Activated CD8-positive, alpha-beta memory T cell treated with anti-CD3 and anti-CD28 coated beads for 48 hours (primary cell): ENCODE measurements around the gene GTF2F2.

ENCODE experiments used
- DNase-seq, 3 experiments: peaks; one replicate each; pipeline ENCODE4 v3.0.0-alpha.2; 2020; ENCODE audit warnings: low read depth in 2 of 3, low spot score in 2 of 3

Gene GTF2F2

GRCh38 chr13:45299194-45299593, 178.9 kb downstream of the GTF2F2 start:
- no peak for DNase-seq

GRCh38 chr13:45300190-45300985, 180.1 kb downstream of the GTF2F2 start:
- no peak for DNase-seq

- DNase-seq = no peak
These were observed 181.0 kb downstream of the GTF2F2 start for GRCh38 chr13:45301263-45301662.

- DNase-seq = no peak
These were observed 182.2 kb downstream of the GTF2F2 start for GRCh38 chr13:45302507-45302906.

- DNase-seq = no peak
These were observed 182.7 kb downstream of the GTF2F2 start for GRCh38 chr13:45303026-45303425.

- DNase-seq = no peak
These were observed 183.6 kb downstream of the GTF2F2 start for GRCh38 chr13:45303866-45304265.

GRCh38 chr13:45305079-45305478, 184.8 kb downstream of the GTF2F2 start:
- no peak for DNase-seq

GRCh38 chr13:45306966-45307365, 186.7 kb downstream of the GTF2F2 start:
- no peak for DNase-seq

- DNase-seq = no peak
These were observed 190.2 kb downstream of the GTF2F2 start for GRCh38 chr13:45310341-45311131.

- no peak for DNase-seq
These were observed 194.5 kb downstream of the GTF2F2 start for GRCh38 chr13:45314822-45315221.

GRCh38 chr13:45315520-45316167, 195.3 kb downstream of the GTF2F2 start:
- no peak for DNase-seq

GRCh38 chr13:45316338-45316737, 196.0 kb downstream of the GTF2F2 start:
- DNase-seq = no peak

GRCh38 chr13:45316996-45317395, 196.7 kb downstream of the GTF2F2 start:
- no peak for DNase-seq

- no peak for DNase-seq
These were observed 200.7 kb downstream of the GTF2F2 start for GRCh38 chr13:45320876-45321629.

- no peak for DNase-seq
These were observed 205.5 kb downstream of the GTF2F2 start for GRCh38 chr13:45325806-45326205.

GRCh38 chr13:45327253-45327955, 207.1 kb downstream of the GTF2F2 start:
- no peak for DNase-seq

GRCh38 chr13:45328661-45329111, 208.4 kb downstream of the GTF2F2 start:
- DNase-seq = no peak

GRCh38 chr13:45331123-45331619, 210.9 kb downstream of the GTF2F2 start:
- no peak for DNase-seq

GRCh38 chr13:45331692-45332035, 211.4 kb downstream of the GTF2F2 start:
- no peak for DNase-seq
